HG03159 (cell line): ENCODE results near the gene SIX1.

ENCODE experiments used
- ATAC-seq: cut with Tn5 transposase; IDR thresholded peaks from one replicate; pipeline ENCODE4 v1.9.1; 2021; ENCODE audit warnings: mild to moderate bottlenecking, moderate library complexity; ENCODE audit not compliant: unreplicated experiment

SIX1 gene

GRCh38 chr14:60643141-60643462 lies 6.2 kb downstream of the SIX1 start:
- no peak for ATAC-seq

DNA sequence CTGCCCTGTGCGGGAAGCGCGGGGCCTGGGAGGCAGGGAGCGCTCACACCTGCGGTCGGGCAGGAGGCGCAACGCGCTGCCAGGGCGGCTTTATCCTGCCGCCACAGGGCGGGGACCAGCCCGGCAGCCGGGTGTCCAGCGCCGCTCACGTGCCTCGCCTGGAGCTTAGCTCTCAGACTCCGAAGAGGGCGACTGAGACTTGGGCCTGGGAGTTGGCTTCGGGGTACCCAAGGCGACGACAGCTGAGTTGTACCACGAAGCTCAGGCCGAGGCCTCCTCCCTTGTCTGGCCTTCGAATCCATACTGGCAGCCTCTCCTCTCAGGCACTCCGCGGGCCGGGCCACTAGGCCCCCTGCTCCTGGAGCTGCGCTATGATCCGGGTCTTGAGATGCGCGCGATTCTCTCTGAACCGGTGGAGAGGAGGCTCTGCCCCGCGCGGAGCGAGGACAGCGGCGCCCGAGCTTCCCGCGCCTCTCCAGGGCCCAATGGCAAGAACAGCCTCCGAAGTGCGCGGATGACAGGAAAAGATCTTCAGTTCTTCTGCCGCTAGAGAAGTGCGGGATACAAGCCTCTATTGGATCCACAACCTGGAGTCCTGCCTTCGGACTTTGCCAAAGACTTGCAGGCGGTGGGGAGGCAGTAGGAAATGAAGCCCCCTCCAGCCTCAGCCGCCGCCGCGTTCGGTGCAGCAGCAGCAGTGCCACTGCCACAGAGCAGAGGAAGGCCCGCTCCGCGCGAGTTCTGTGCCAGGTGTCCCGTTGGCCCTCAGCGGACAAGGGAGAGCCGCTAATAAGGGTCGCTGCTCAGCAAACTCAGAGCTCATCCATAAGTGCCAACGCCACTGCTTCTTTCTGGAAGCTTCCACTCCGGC lies 6.8 kb downstream of the SIX1 start:
- ATAC-seq, result no peak

- no peak for ATAC-seq
Measured at GRCh38 chr14:60641742-60642269, 7.5 kb downstream of the SIX1 start.

- ATAC-seq, result no peak
Measured at GRCh38 chr14:60640859-60641741, 8.2 kb downstream of the SIX1 start.

DNA sequence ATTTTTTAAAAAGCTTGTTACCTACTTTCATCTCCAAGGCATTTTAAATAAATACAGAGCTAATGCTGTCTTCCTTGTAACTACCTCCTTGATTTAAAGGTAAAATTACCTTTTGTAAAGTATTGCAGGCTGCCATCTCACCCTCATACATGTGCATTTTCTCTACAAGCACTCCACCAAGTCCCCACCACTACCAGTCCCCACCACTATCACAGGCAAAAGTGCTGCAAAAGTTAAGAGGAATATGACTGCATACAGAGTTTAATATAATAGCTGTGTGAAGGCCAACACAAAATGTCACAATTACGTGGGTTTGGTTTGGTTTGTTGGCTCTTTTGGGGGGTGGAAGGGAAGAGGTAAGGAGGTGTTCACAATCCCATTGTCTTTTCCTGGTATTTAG lies 9.6 kb downstream of the SIX1 start:
- ATAC-seq, result no peak

- ATAC-seq, result no peak
Measured at GRCh38 chr14:60637479-60638315, 11.6 kb downstream of the SIX1 start.

- no peak for ATAC-seq
Measured at GRCh38 chr14:60636879-60637478, 12.3 kb downstream of the SIX1 start.

DNA sequence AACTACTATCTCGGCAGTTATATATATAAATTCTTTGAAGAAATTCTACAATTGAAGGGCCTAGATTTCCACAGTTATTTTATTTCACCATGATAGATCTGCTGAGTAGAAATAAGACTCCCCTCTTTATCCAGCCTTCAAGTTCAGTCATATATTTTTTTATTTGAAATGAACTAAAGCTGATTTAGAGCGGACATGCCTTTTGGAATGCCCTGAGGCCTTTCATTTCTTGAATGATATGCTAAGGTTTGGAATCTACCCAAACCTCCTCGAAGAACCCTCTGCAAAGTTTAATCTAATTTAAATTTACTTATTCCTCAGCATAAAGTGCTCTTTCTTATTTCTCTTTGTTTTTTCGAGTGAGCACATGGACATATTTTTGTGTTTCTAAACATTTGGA lies 15.1 kb downstream of the SIX1 start:
- no peak for ATAC-seq

GRCh38 chr14:60632777-60633176 lies 16.5 kb downstream of the SIX1 start:
- ATAC-seq, result peak; percentile 56

- peak; percentile 74 for ATAC-seq
Measured at GRCh38 chr14:60632257-60632656, 17.0 kb downstream of the SIX1 start.

GRCh38 chr14:60631842-60632241 lies 17.4 kb downstream of the SIX1 start:
- ATAC-seq, result no peak

DNA sequence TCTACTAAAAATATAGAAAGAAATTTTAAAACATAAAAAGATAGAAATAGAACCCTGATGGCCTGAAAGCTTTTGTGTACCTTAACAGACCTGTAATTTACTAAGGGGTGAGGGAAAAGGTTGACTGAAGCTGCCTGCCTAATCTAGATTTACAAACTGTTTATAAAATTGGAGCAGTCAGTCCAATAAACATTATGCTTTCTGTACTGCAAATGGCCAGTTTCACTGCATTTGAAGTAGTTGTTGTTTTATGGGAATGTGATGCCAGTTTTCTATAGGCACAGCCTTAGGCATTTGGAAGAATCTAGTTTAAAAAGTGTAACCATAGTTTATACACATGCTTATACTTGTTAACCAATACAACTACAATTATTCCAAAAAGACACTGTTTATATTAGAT lies 19.1 kb downstream of the SIX1 start:
- ATAC-seq, result no peak

- no peak for ATAC-seq
Measured at GRCh38 chr14:60628892-60629291, 20.4 kb downstream of the SIX1 start.

GRCh38 chr14:60622917-60623257 lies 26.4 kb downstream of the SIX1 start:
- no peak for ATAC-seq

DNA sequence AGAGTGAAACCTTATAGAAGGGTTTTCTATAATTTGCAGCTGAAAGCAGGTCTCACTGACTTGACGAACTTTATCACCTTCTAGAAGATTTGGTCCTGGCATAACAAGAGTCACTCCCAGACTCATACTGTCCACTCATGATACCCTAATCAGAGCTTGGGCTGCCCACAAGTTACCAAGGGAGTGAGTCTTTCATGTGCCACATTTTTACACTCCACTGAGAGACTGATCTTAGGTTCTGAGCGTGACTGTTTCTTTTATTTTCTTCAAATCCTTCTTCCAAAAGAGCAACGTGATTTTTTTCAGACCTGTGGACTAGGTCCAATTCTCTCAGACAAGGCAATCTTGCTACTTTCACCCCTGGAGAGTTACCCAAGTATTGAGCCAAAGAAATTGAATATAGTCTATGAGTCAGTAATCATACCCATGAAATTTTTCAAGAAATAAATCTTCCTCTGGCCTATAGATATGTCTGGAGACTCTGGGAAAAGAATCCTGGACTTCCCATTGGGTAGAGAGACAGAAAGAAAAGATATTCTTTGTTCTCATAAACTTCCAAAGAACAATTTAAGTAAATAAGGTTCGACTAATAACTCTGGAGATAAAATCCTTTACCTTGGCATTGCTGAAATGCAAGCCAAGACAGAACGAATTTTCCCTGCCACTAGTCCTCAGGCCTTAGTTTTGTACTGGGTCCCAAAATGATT lies 26.9 kb downstream of the SIX1 start:
- ATAC-seq, result no peak

GRCh38 chr14:60621386-60621785 lies 27.9 kb downstream of the SIX1 start:
- ATAC-seq, result no peak

DNA sequence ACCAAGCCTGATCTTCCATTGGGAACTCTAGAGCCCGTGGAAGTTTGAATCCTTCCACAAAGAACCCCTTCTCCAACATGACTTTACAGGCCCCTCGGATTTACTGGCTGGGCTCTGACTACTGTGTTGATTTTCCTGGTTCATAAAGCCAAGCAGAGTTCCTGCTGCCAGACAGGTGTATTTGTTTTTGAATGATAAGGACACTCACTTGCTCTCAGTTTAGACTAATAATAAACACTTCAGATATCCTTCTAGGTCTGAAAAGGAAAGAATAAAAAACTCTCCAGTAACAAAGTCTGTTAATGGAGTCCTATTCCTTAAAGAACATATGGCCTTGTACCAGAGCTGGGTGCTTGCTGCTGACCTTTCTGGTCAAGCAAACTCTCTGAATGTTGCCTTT lies 31.0 kb downstream of the SIX1 start:
- ATAC-seq, result no peak

DNA sequence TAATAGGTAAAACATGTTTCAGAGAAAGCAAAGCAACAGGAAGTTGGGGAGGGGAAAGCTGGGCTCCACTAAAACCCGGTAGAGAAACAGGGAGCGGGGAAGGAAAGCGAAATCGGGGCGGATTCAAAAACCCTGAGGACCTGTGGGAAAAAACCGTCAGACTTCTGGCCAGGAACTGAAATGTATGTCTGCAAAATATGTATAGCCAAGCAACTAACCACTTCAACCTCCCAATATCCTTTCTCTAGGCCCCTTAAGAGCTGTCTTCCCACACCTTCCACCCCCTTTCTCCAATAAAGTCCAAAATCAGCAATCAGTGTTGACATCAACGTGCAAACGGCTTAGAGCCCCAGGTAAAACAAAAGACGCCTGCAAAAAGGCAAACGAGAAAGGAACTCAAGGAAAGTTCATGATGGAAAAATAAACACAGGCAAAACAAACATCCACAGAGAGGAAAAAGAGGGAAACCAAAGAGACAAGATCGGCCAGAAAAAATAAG lies 32.8 kb downstream of the SIX1 start:
- ATAC-seq, result no peak

GRCh38 chr14:60602291-60602690 lies 47.0 kb downstream of the SIX1 start:
- ATAC-seq, result no peak

DNA sequence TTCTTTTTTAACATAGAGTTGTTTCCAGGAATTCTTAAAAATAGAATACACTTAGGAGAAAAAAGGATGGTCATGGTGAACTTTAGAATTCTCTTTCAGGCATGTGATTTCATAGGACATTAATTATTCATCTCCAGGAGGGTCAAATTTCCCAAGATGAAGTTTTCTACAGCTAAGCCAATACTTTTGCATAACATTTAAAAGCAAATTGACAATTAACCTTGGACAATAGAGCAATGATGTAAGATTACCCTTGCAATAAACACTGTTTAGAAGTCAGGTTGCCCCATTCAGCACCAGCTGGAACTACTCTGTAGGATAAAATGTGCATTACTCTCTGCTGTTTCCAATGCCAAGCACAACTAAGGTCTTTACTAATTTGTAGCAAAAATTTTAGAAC lies 49.5 kb downstream of the SIX1 start:
- no peak for ATAC-seq
